ENCODE results near the gene NISCH. TPM values are rescaled to one million over a fixed set of nuclear protein-coding genes. Genes with fewer than 3 reads are reported as not detected.
"Not testable (repeated sequence)": the region's sequence is repeated elsewhere in the genome, so short reads cannot be mapped to it uniquely, and the experiment has no call there.

NISCH gene
- total and polyA plus RNA-seq, 2 donors (not counting 1 experiment from before 2014, with no cell fraction given): 130 to 169 TPM

DNA sequence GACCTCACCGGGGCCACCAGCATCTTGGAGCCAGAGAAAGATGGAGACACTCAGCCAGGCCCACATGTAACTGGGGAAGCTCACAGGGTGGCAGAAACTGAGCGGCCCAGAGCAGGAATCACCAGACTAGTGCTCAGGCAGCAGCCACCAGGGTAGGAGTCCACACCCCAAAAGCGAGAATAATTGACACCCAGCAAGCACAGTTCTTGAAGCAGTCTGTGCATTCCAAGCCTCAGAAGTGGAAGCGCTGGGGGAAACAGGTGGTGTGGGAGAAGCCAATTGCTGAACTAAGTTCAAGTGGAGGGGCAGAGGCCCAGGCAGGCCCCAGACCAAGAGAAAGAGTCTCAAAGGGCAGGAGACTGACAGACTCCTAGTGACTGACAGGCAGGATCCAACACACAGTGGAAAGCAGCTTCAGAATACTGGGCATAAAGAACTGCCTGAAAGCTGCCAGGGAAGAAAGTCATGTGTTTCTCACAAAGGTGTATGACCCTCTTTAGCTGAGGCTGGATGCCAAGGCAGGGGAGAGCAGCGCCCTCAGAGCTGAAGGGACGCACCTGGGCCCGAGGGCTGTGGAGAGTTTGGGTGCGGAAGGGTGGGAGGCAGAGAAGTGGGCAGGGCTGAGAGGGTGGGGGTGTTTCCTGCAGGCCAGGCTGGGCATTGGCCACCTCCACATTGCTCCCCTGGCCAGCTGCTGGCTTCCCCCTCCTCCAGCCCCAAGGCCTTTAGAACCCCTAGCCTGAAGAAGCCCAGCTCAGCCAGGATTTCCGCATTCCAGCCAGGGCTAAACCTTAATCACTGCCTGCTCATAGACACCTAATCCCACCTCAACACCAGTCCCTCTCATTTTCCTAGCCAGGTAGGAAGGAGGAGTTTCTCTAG, 70.5 kb downstream of the NISCH start:
- Mint-ChIP-seq H3K27ac (no peak overlapping the region), H3K4me3 (no peak overlapping the region), H3K4me1 (no peaks in the 10 kb centered on the region), H3K27me3 (no peaks in the 10 kb centered on the region), H3K9me3 (ENCODE audit: insufficient read depth) (no peaks in the 10 kb centered on the region)
- no peaks in the 10 kb centered on the region for H3K27me3 ChIP-seq (replicated peaks in 1 of 4; ENCODE audit: control extremely low read depth in 1 of 4, control insufficient read depth in 3 of 4, insufficient read depth in 4 of 4, low read length in 3 of 4)
- H3K9ac ChIP-seq (ENCODE audit: low read length): no peak overlapping the region
- H4K20me1 ChIP-seq (ENCODE audit: control insufficient read depth, insufficient read depth, low read length, poor library complexity, severe bottlenecking): no peaks in the 10 kb centered on the region
- no peaks in the 10 kb centered on the region for H3K36me3 ChIP-seq (replicated peaks in 1 of 2; ENCODE audit: control extremely low read depth in 1 of 2, control insufficient read depth in 1 of 2, extremely low read depth in 1 of 2, insufficient read depth in 2 of 2, low read length in 1 of 2)
- CTCF ChIA-PET: interaction anchor here (0.6 kb wide), 1 partner anchor 542 kb away, joined by 3 read pairs; no protein-coding TSS in a partner anchor
- TF ChIP-seq, protein P1, sequence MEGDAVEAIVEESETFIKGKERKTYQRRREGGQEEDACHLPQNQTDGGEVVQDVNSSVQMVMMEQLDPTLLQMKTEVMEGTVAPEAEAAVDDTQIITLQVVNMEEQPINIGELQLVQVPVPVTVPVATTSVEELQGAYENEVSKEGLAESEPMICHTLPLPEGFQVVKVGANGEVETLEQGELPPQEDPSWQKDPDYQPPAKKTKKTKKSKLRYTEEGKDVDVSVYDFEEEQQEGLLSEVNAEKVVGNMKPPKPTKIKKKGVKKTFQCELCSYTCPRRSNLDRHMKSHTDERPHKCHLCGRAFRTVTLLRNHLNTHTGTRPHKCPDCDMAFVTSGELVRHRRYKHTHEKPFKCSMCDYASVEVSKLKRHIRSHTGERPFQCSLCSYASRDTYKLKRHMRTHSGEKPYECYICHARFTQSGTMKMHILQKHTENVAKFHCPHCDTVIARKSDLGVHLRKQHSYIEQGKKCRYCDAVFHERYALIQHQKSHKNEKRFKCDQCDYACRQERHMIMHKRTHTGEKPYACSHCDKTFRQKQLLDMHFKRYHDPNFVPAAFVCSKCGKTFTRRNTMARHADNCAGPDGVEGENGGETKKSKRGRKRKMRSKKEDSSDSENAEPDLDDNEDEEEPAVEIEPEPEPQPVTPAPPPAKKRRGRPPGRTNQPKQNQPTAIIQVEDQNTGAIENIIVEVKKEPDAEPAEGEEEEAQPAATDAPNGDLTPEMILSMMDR (IDR thresholded peaks at IDR 0.05): no peak
- no peak for TF ChIP-seq EZH2 (IDR thresholded peaks at IDR 0.05; ENCODE audit: borderline replicate concordance, insufficient read depth, low read depth, low read length, poor library complexity, severe bottlenecking)
- no peak overlapping the region for H3K27ac ChIP-seq (ENCODE audit: low read length in 2 of 2)
- 83% methylated on average over 6 of the region's 9 CpGs for WGBS (ENCODE audit: insufficient coverage)
- no peaks in the 10 kb centered on the region for H3K4me1 ChIP-seq (ENCODE audit: control insufficient read depth in 2 of 2, insufficient read depth in 2 of 2, low read length in 2 of 2)
- no peak overlapping the region for H3K4me3 ChIP-seq (ENCODE audit: control extremely low read depth in 1 of 5, extremely low read depth in 1 of 5, insufficient read depth in 1 of 5, low read depth in 2 of 5, low read length in 4 of 5)
- no peak overlapping the region for H2AFZ ChIP-seq (ENCODE audit: insufficient read depth, low read depth, low read length, poor library complexity, severe bottlenecking)
- H3K79me2 ChIP-seq (ENCODE audit: control insufficient read depth, insufficient read depth, low read length): no peaks in the 10 kb centered on the region
- intact Hi-C loops (cut with micrococcal nuclease): no loop called here
- DNase-seq (no peak), ATAC-seq (ENCODE audit: low read depth) (no peak)
- POLR2A ChIA-PET: interaction anchor here (0.6 kb wide), 1 partner anchor 612 kb away, joined by 4 read pairs; no protein-coding TSS in a partner anchor
- H3K4me2 ChIP-seq (replicated peaks; ENCODE audit: low read depth, low read length, poor library complexity, severe bottlenecking): no peak overlapping the region
- no peaks in the 10 kb centered on the region for H3K9me3 ChIP-seq (ENCODE audit: control extremely low read depth in 1 of 3, control insufficient read depth in 2 of 3, insufficient read depth in 1 of 3, low read length in 2 of 3)

DNA sequence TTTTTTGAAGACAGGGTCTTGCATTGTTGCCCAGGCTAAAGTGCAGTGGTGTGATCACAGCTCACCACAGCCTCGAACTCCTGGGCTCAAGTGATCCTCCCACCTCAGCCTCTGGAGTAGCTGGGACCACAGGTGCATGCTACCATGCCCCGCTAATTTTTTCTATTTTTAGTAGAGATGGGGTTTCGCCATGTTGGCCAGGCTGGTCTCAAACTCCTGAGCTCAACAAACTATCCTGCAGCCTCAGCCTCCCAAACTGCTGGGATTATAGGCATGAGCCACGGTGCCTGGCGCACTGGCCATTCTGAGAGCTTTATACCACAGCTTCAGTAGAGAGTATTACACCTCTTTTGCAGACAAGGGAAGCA, 71.3 kb downstream of the NISCH start:
- WGBS (ENCODE audit: insufficient coverage): 100% methylated on average over 2 of the region's 5 CpGs
- H3K9me3 Mint-ChIP-seq (ENCODE audit: insufficient read depth); H3K9me3 ChIP-seq (ENCODE audit: control extremely low read depth in 1 of 3, control insufficient read depth in 2 of 3, insufficient read depth in 1 of 3, low read length in 2 of 3); H3K79me2 ChIP-seq (ENCODE audit: control insufficient read depth, insufficient read depth, low read length); H3K27me3 ChIP-seq (replicated peaks in 1 of 4; ENCODE audit: control extremely low read depth in 1 of 4, control insufficient read depth in 3 of 4, insufficient read depth in 4 of 4, low read length in 3 of 4); H3K4me1 ChIP-seq (ENCODE audit: control insufficient read depth in 2 of 2, insufficient read depth in 2 of 2, low read length in 2 of 2); H3K4me3 ChIP-seq (ENCODE audit: control extremely low read depth in 1 of 5, extremely low read depth in 1 of 5, insufficient read depth in 1 of 5, low read depth in 2 of 5, low read length in 4 of 5); H3K4me1 Mint-ChIP-seq; H3K27me3 Mint-ChIP-seq; H3K27ac ChIP-seq (ENCODE audit: low read length in 2 of 2); H3K27ac Mint-ChIP-seq; H4K20me1 ChIP-seq (ENCODE audit: control insufficient read depth, insufficient read depth, low read length, poor library complexity, severe bottlenecking); H3K36me3 ChIP-seq (replicated peaks in 1 of 2; ENCODE audit: control extremely low read depth in 1 of 2, control insufficient read depth in 1 of 2, extremely low read depth in 1 of 2, insufficient read depth in 2 of 2, low read length in 1 of 2); H3K4me3 Mint-ChIP-seq; H3K9ac ChIP-seq (ENCODE audit: low read length); intact Hi-C loops (cut with micrococcal nuclease); ATAC-seq (ENCODE audit: low read depth); DNase-seq; H2AFZ ChIP-seq (ENCODE audit: insufficient read depth, low read depth, low read length, poor library complexity, severe bottlenecking); H3K4me2 ChIP-seq (replicated peaks; ENCODE audit: low read depth, low read length, poor library complexity, severe bottlenecking): not testable (repeated sequence)
- CTCF ChIA-PET: interaction anchor here (0.6 to 1.0 kb wide), 2 partner anchors 186 to 542 kb away, joined by 3 read pairs; no protein-coding TSS in a partner anchor
- POLR2A ChIA-PET: interaction anchor here (0.6 kb wide), 1 partner anchor 613 kb away, joined by 4 read pairs; no protein-coding TSS in a partner anchor
